Memory B cell (primary cell): ENCODE data around the gene VEPH1.
"Not testable (repeated sequence)": the region's sequence is repeated elsewhere in the genome, so short reads cannot be mapped to it uniquely, and the experiment has no call there.

Experiments
- ATAC-seq: fragments of 150-1000 bp; cut with Tn5 transposase; 2 replicates; pipeline ENCODE4 v1.10.0; 2021; ENCODE audit warnings: low read depth, mild to moderate bottlenecking, moderate library complexity
- DNase-seq, 2 donors: peaks; one replicate each; pipeline ENCODE4 v3.0.0; 2022; ENCODE audit warnings: low spot score in 2 of 2
- H3K27ac Mint-ChIP-seq: one replicate; pipeline ENCODE4 v1.8.0; 2022; ENCODE audit warnings: mild to moderate bottlenecking, moderate library complexity, mixed read lengths
- H3K27me3 Mint-ChIP-seq: one replicate; pipeline ENCODE4 v1.8.0; 2022; ENCODE audit warnings: mixed read lengths
- H3K36me3 Mint-ChIP-seq: one replicate; pipeline ENCODE4 v1.8.0; 2022; ENCODE audit warnings: mild to moderate bottlenecking, mixed read lengths
- H3K4me1 Mint-ChIP-seq: one replicate; pipeline ENCODE4 v1.8.0; 2022; ENCODE audit warnings: mixed read lengths
- H3K4me3 Mint-ChIP-seq: one replicate; pipeline ENCODE4 v1.8.0; 2022; ENCODE audit warnings: mild to moderate bottlenecking, moderate library complexity, mixed read lengths
- H3K9me3 Mint-ChIP-seq: one replicate; pipeline ENCODE4 v1.8.0; 2022; ENCODE audit warnings: mixed read lengths

VEPH1 gene

GRCh38 chr3:157335233-157336076, 167.8 kb downstream of the VEPH1 start:
- H3K27ac Mint-ChIP-seq = no peak overlapping the region
- ATAC-seq = no peak
- no peaks in the 10 kb centered on the region for H3K4me1 Mint-ChIP-seq
- H3K9me3 Mint-ChIP-seq = no peaks in the 10 kb centered on the region
- H3K4me3 Mint-ChIP-seq = no peak overlapping the region
- peaks cover 2% of the 10 kb centered on the region for H3K27me3 Mint-ChIP-seq
- no peaks in the 10 kb centered on the region for H3K36me3 Mint-ChIP-seq
- no peak for DNase-seq

- Mint-ChIP-seq H3K27ac (no peak overlapping the region), H3K27me3 (peaks cover 2% of the 10 kb centered on the region), H3K4me1 (peaks cover 3% of the 10 kb centered on the region), H3K4me3 (no peak overlapping the region), H3K36me3 (no peaks in the 10 kb centered on the region), H3K9me3 (no peaks in the 10 kb centered on the region)
- DNase-seq (no peak), ATAC-seq (no peak)
Observed at GRCh38 chr3:157333551-157333991, 169.6 kb downstream of the VEPH1 start.

- no peak overlapping the region for H3K27ac Mint-ChIP-seq
- H3K4me3 Mint-ChIP-seq = no peak overlapping the region
- peaks cover 2% of the 10 kb centered on the region for H3K36me3 Mint-ChIP-seq
- H3K27me3 Mint-ChIP-seq = peaks cover 4% of the 10 kb centered on the region
- no peak for DNase-seq
- peaks cover 2% of the 10 kb centered on the region for H3K9me3 Mint-ChIP-seq
- no peak for ATAC-seq
- peaks cover 3% of the 10 kb centered on the region for H3K4me1 Mint-ChIP-seq
Observed at GRCh38 chr3:157330206-157330605, 173.0 kb downstream of the VEPH1 start.

DNA sequence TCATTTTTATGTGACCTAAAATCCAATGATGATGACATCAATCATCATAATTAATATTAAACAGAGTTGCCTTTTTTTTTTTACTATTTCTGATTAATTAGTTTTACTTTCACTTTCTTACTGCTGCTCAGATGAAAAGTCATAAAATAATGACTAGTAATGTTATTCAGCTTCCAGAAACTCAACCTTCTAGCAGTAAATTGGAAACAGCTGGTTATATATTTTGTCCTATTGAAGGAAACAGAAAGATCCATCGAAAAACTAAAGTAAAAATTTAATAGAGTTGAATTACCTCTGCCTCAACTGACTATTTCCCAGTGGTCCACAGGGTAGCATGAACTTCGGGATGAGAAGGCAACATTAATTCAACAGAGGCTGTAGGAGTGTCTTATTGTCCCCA, 173.7 kb downstream of the VEPH1 start:
- peaks cover 3% of the 10 kb centered on the region for H3K4me1 Mint-ChIP-seq
- peaks cover 4% of the 10 kb centered on the region for H3K27me3 Mint-ChIP-seq
- H3K4me3 Mint-ChIP-seq = no peak overlapping the region
- H3K27ac Mint-ChIP-seq = no peak overlapping the region
- H3K36me3 Mint-ChIP-seq = peaks cover 2% of the 10 kb centered on the region
- ATAC-seq (no peak), DNase-seq (no peak)
- H3K9me3 Mint-ChIP-seq = peaks cover 2% of the 10 kb centered on the region

GRCh38 chr3:157327837-157328236, 175.4 kb downstream of the VEPH1 start:
- peaks cover 2% of the 10 kb centered on the region for H3K36me3 Mint-ChIP-seq

DNA sequence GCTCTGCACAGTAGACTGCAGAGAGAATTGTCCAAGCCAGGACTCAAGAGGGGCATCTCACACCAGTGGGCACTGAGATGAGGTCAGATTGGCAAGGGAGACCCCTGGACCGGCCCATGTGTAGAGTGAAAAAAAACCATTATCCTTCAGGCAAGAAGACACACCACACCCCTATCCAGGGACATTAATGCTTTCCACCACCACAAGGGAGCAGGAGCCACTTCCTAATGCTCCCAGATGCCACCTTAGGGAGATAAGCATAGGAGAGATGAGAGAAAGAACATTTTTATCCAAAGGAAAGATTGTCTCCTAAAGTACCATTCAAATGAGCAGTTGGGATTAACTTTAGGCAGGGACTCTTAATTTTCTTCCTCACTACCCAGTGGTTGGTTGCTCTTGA, 176.2 kb downstream of the VEPH1 start:
- peaks cover 2% of the 10 kb centered on the region for H3K36me3 Mint-ChIP-seq

More at GRCh38 chr3:157327837-157328236, 175.4 kb downstream of the VEPH1 start:
- Mint-ChIP-seq H3K4me3 (no peak overlapping the region), H3K27me3 (peaks cover 7% of the 10 kb centered on the region), H3K27ac (no peak overlapping the region), H3K4me1 (peaks cover 3% of the 10 kb centered on the region), H3K9me3 (peaks cover 2% of the 10 kb centered on the region)
- DNase-seq = no peak
- ATAC-seq = no peak

DNA sequence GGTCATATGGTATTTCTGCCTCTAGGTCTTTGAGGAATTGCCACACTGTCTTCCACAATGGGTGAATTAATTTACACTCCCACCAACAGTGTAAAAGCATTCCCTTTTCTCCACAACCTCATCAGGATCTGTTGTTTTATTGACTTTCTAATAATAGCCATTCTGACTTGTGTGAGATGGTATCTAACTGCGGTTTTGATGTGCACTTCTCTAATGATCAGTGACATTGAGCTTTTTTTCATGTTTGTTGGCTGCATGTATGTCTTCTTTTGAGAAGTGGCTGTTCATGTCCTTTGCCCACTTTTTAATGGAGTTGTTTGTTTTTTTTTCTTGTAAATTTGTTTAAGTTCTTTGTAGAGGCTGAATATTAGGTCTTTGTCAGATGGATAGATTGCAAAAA, 178.3 kb downstream of the VEPH1 start:
- ATAC-seq, H3K4me1 Mint-ChIP-seq, H3K4me3 Mint-ChIP-seq, H3K9me3 Mint-ChIP-seq, H3K27me3 Mint-ChIP-seq, H3K36me3 Mint-ChIP-seq, DNase-seq, H3K27ac Mint-ChIP-seq: not testable (repeated sequence)

More for the DNA sequence above, 176.2 kb downstream of the VEPH1 start:
- Mint-ChIP-seq H3K4me1 (peaks cover 3% of the 10 kb centered on the region), H3K27ac (no peak overlapping the region), H3K9me3 (peaks cover 2% of the 10 kb centered on the region), H3K27me3 (peaks cover 7% of the 10 kb centered on the region), H3K4me3 (no peak overlapping the region)
- DNase-seq (no peak), ATAC-seq (no peak)

- Mint-ChIP-seq H3K9me3 (peaks cover 2% of the 10 kb centered on the region), H3K4me1 (no peaks in the 10 kb centered on the region), H3K36me3 (peaks cover 2% of the 10 kb centered on the region), H3K27ac (no peak overlapping the region), H3K27me3 (peaks cover 5% of the 10 kb centered on the region), H3K4me3 (no peak overlapping the region)
- DNase-seq = no peak
- ATAC-seq = no peak
Observed at GRCh38 chr3:157323360-157323759, 179.9 kb downstream of the VEPH1 start.

DNA sequence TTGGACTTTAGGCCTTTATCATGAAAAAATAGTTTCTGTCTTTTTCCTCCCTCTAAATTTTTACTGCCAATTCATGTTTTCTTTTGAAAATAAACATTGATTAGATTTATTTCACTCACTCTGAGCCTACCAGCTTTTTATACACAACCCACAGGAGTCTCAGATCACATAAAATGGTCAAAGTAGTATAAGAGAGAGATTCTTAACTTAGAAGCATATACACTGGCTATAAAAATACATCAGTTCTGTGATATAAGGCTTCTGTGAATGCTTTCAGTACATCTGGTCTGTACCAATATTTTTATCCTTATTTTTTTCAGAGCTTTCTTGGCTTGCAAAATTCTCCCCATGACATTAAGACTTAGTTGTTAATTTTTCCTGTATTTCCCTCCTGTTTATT, 183.5 kb downstream of the VEPH1 start:
- ATAC-seq (no peak), DNase-seq (no peak)
- H3K27ac Mint-ChIP-seq = no peak overlapping the region
- no peaks in the 10 kb centered on the region for H3K9me3 Mint-ChIP-seq
- peaks cover 3% of the 10 kb centered on the region for H3K27me3 Mint-ChIP-seq
- H3K4me3 Mint-ChIP-seq = no peak overlapping the region
- no peaks in the 10 kb centered on the region for H3K36me3 Mint-ChIP-seq
- H3K4me1 Mint-ChIP-seq = no peaks in the 10 kb centered on the region

DNA sequence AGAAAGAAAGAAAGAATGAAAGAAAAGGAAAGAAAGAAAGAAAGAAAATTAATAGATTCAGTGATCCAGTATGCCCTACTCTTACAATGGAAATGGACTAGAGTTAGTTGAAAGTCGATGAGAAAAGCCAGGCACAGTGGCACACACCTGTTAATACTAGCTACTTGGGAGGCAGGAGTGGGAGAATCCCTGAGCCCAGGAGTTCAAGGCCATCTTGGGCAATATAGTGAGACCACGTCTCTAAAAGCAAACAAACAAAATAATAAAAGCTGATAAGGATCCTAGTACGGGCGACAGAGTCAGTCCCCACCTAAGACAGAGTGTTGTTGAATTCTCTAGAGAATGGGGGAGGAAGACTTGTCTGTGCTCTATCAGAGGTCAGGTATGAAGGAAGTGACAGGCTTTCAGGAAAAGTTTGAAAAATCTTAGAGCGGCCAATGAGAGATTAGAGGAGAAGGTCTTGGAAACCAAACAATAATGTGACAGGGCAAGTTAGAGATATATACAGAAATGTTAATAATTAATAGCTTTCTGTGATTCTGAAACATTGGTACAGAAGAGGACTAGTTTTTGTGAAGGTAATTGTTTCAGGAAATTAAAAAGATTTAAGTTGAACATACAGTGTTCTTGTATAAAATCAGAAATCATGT, 184.5 kb downstream of the VEPH1 start:
- Mint-ChIP-seq H3K4me3 (no peak overlapping the region), H3K27me3 (no peaks in the 10 kb centered on the region), H3K27ac (no peak overlapping the region), H3K9me3 (no peaks in the 10 kb centered on the region), H3K4me1 (no peaks in the 10 kb centered on the region), H3K36me3 (no peaks in the 10 kb centered on the region)
- no peak for ATAC-seq
- no peak for DNase-seq

GRCh38 chr3:157317895-157318294, 185.3 kb downstream of the VEPH1 start:
- no peak overlapping the region for H3K4me3 Mint-ChIP-seq
- ATAC-seq (no peak), DNase-seq (no peak)
- no peak overlapping the region for H3K27ac Mint-ChIP-seq
- H3K36me3 Mint-ChIP-seq = no peaks in the 10 kb centered on the region
- H3K4me1 Mint-ChIP-seq = no peaks in the 10 kb centered on the region
- no peaks in the 10 kb centered on the region for H3K27me3 Mint-ChIP-seq
- H3K9me3 Mint-ChIP-seq = no peaks in the 10 kb centered on the region

- H3K4me3 Mint-ChIP-seq = no peak overlapping the region
Observed at GRCh38 chr3:157313186-157313585, 190.0 kb downstream of the VEPH1 start.

GRCh38 chr3:157312376-157312745, 190.9 kb downstream of the VEPH1 start:
- no peak for ATAC-seq
- Mint-ChIP-seq H3K27me3 (peaks cover 1% of the 10 kb centered on the region), H3K4me1 (no peaks in the 10 kb centered on the region), H3K36me3 (no peaks in the 10 kb centered on the region), H3K27ac (no peak overlapping the region), H3K4me3 (no peak overlapping the region), H3K9me3 (no peaks in the 10 kb centered on the region)
- no peak for DNase-seq

More at GRCh38 chr3:157313186-157313585, 190.0 kb downstream of the VEPH1 start:
- H3K27ac Mint-ChIP-seq = no peak overlapping the region
- no peaks in the 10 kb centered on the region for H3K36me3 Mint-ChIP-seq
- no peak for DNase-seq
- ATAC-seq = no peak
- H3K4me1 Mint-ChIP-seq = no peaks in the 10 kb centered on the region
- H3K9me3 Mint-ChIP-seq = no peaks in the 10 kb centered on the region
- H3K27me3 Mint-ChIP-seq = peaks cover 1% of the 10 kb centered on the region

DNA sequence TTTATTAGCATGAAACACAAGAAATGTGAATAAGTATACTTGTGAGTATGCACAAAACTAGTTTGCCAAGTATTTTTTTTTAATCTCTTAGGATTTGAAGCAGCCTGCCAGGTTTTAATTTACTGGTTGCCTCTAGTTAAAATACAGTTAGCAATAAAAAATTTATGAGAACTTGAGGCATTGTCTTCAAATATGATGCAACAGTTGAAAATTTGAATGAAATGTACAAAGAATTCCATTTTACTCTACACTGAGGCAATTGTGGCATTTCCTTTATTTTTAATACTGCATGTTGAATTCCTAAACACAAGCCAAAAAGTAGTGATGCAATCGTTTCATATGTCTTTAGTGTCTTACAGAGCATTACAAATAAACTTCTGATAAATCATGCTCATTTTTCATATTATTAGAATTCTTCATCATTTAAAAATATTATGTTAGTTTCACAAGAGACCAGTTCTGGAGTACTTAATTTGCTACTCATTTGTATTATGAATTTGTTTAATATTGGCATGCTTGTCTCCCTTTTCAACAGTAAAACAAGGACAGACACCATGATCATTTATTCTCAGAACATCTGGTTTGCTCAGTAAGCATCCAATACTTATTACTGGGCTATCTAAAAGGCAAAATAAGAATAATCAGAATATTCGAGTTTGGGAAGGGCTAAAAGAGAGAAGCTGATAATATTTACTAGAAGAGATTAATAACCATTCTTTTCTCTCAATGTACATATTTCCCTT, 191.4 kb downstream of the VEPH1 start:
- ATAC-seq (no peak), DNase-seq (no peak)
- H3K36me3 Mint-ChIP-seq = no peaks in the 10 kb centered on the region
- H3K27ac Mint-ChIP-seq = no peak overlapping the region
- H3K27me3 Mint-ChIP-seq = peaks cover 1% of the 10 kb centered on the region
- no peak overlapping the region for H3K4me3 Mint-ChIP-seq
- no peaks in the 10 kb centered on the region for H3K4me1 Mint-ChIP-seq
- no peaks in the 10 kb centered on the region for H3K9me3 Mint-ChIP-seq
